Astrocyte of the cerebellum (primary cell): Measurements from ENCODE around the gene TBC1D9.
"Not testable (repeated sequence)": the region's sequence is repeated elsewhere in the genome, so short reads cannot be mapped to it uniquely, and the experiment has no call there.

Source experiments
- DNase-seq: peaks from one replicate; pipeline ENCODE4 v3.0.0-alpha.2; 2011; ENCODE audit warnings: low read depth
- H3K4me3 ChIP-seq: 2 replicates; pipeline ENCODE4 v1.5.1; 2011; ENCODE audit warnings: mild to moderate bottlenecking, low read depth, low read length, moderate library complexity
- in situ Hi-C: cut with HindIII; loops from 2 replicates; pipeline ENCODE4 v1.10.0; 2017; ENCODE audit warnings: low sequenced_read_pairs
- TF ChIP-seq, protein P1 (sequence below): IDR thresholded peaks from 2 replicates; pipeline ENCODE4 v1.5.1; 2012; ENCODE audit warnings: low read length, low read depth, moderate library complexity, mild to moderate bottlenecking; ENCODE audit errors: missing control alignments

Gene TBC1D9

DNA sequence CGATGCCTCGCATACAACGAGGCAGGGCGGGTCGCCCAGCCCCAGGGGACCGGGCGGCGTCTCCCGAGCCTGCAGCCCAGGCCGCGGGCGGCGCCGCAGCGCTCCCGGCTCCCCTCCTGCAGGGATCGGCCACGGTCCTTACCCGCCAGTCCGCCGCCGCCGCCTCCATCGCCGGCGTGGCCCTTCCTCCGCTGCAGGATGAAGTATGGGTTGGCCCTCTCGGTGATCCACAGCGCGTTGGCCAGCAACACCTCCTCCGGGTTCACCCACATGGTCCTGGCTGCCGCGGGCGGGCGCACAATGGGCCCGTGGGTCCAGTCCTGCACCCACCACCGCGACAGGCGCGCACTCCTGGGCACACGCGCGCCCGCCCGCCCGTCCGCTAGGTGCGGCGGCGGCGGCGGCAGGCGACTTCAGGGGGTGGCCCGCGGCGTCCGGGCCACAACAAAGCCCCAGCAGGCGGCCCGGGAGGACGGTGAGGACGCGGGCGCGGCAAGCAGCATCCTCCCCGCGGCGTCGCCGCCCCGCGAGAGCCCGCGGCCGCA is 339 bp downstream of the TBC1D9 start:
- peak overlapping the region; percentile 57 for H3K4me3 ChIP-seq
- DNase-seq = no peak
- in situ Hi-C loops = no loop called here
- TF ChIP-seq, protein P1, sequence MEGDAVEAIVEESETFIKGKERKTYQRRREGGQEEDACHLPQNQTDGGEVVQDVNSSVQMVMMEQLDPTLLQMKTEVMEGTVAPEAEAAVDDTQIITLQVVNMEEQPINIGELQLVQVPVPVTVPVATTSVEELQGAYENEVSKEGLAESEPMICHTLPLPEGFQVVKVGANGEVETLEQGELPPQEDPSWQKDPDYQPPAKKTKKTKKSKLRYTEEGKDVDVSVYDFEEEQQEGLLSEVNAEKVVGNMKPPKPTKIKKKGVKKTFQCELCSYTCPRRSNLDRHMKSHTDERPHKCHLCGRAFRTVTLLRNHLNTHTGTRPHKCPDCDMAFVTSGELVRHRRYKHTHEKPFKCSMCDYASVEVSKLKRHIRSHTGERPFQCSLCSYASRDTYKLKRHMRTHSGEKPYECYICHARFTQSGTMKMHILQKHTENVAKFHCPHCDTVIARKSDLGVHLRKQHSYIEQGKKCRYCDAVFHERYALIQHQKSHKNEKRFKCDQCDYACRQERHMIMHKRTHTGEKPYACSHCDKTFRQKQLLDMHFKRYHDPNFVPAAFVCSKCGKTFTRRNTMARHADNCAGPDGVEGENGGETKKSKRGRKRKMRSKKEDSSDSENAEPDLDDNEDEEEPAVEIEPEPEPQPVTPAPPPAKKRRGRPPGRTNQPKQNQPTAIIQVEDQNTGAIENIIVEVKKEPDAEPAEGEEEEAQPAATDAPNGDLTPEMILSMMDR = no peak

DNA sequence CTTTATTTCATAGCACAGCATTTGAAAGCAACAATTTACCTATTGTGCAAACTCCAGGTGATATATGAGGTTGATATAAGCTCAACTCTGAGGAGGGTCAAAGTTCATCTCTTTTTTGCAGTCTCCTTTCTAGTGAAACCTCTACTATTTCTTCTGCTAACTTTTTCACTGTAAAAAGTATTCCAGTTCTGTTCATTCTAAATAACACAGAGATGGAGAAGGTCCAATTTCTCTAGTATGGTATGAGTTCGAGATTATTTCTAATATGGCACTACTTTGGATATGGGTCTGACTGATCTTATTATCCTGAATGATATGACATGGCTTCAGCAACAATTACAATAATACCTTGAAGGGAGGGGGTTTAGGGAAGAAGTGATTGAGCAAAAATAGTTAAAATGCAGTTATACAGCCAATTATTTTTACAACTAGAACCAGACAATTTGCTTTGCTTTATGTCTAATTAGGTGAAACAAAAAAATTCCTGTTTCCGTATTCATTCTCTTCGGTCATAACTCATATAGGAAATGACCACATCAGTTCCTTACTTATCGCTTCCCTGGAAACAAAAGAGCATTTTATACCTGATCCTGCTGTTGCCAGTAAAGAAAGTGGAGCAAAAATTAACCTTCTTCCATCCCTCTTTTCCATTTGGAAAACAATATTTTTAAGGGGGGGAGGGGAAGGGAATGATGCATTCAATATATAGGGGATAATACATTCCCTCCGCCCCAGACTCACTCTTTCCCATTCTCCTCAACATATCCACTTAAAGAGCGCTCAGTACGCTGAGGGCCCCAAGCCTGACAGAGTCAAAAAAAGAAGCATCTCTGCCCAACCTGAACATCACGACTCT is 1.0 kb downstream of the TBC1D9 start:
- H3K4me3 ChIP-seq = peak overlapping the region; percentile 57
- TF ChIP-seq, protein P1 = no peak
- no peak for DNase-seq
- in situ Hi-C loops = no loop called here

DNA sequence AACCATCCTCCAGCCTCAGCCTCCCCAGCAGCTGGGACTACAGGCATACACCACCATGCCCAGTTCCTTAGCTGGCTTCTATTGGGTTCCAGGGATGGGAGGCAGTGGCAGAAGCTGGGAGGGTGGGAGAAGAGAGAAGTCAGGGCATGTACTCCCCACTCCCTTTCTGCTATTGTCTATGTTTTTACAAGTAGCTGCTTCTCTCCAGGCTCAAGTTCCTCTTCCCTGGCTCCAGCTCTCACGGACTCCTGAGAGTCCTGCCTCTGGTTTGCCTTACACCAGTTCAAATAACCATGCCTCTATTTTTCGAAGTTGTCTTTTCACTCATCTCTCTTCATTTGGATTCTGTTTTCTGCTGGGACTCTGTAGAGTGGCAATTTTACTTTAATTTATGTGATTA is 2.9 kb downstream of the TBC1D9 start:
- no peak for DNase-seq
- in situ Hi-C loops = no loop called here
- no peak overlapping the region for H3K4me3 ChIP-seq
- TF ChIP-seq, protein P1 = no peak

DNA sequence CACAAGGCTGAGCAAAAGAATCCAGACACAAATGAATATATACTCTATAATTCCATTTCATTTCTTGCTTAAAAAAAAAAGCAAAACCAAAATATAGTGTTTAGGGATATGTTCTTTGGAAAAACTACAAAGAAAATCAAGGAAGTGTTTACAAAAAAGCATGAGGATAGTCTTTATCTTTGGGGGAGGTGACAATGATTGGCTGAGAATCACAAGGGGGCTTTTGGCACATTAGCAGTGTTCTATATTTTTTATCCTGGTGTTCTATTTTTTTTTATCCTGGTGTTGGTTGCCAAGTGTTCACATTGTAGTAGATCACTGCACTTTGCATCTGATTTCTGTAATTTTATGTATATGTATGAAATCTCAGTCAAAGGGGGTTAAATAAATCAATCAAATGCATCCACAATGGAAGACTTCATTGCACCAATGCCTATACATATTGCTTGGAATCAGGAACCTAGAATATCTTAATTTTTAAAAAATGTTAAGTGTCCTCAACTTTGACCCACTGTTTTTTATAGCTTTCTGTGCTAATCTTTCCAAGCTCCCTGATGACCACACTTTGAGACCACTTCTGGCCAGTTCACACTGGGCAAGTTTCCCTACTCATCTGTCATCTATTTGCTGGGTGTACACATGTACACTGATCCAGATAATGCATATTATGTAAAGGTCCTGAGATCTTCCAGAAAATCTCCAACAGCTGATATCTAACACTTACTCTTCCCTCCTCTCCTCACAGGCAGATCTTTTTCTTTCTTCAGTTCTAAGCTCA is 3.7 kb downstream of the TBC1D9 start:
- no peak for DNase-seq
- TF ChIP-seq, protein P1 = no peak
- in situ Hi-C loops = no loop called here
- no peak overlapping the region for H3K4me3 ChIP-seq

DNA sequence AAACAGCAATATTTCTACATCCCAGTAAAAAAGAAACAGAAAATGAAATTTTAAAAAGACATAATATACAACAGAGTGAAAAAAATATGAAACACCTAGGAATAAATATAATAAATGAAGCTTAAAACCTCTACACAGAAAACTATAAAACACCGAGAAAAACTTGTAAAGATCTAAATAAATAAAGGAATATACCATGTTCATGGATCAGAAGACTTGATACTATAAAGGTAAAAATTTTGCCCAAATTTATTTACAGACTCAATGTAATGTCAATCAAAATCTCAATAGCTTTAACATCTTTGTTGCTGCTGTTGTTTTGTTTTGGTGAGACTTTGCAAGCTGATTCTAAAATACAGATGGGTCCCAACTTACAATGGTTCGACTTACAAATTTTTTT is 5.7 kb downstream of the TBC1D9 start:
- TF ChIP-seq, protein P1 = no peak
- no peak overlapping the region for H3K4me3 ChIP-seq
- in situ Hi-C loops = no loop called here
- DNase-seq = no peak

DNA sequence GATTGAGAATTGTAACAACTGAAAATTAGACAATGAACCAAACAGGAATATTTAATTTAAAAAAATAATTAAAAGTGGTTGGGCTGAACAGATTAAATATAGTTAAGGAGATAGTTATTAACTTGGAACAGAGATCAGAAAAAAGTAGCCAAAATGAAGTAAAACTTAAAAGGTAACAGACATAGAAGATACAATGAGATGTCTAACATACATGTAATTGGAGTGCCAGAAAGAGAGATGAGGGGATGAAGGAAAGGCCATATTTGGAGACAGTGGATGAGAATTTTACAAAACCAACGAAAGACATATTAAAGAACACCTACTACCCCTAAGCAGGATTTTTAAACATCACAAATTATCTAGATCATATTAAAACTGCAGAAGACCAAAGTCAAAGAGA is 8.0 kb downstream of the TBC1D9 start:
- DNase-seq = no peak
- no peak overlapping the region for H3K4me3 ChIP-seq
- TF ChIP-seq, protein P1 = no peak
- in situ Hi-C loops = no loop called here

DNA sequence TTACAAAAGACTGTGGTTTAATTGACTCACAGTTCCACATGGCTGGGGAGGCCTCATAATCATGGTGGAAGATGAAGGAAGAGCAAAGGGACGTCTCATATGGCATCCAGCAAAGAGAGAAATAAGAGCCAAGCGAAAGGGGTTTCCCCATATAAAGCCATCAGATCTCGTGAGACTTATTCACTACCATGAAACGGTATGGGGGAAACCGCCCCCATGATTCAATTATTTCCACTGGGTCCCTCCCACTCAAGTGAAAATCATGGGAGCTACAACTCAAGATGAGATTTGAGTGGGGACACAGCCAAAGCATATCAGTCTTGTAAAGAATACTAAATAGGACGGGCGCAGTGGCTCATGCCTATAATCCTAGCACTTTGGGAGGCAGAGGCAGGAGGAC is 9.6 kb downstream of the TBC1D9 start:
- H3K4me3 ChIP-seq, in situ Hi-C loops, DNase-seq: not testable (repeated sequence)
